Keratinocyte (primary cell): Measurements from ENCODE around the gene MEAK7. TPM values are rescaled to one million over a fixed set of nuclear protein-coding genes. Genes with fewer than 3 reads are reported as not detected.

Experiments used
- DNase-seq: peaks from one replicate; pipeline ENCODE4 v3.0.0-alpha.2; 2011; ENCODE audit warnings: low read depth, missing footprints, low spot score
- FAIRE-seq: peaks from 2 replicates; lab custom pipeline; 2011; peaks lifted over from hg19 to GRCh38; lab: Jason Lieb, UNC
- H2AFZ ChIP-seq: 2 replicates; pipeline ENCODE4 v1.6.0; 2012; ENCODE audit warnings: low read length, control low read depth, inconsistent platforms; ENCODE audit not compliant: control insufficient read depth
- H3K27ac ChIP-seq: 2 replicates; pipeline ENCODE4 v1.5.1; 2011; ENCODE audit warnings: low read length; ENCODE audit not compliant: control insufficient read depth, insufficient read depth
- H3K27me3 ChIP-seq: 3 replicates; pipeline ENCODE4 v1.6.0; 2011; ENCODE audit warnings: low read length; ENCODE audit not compliant: control insufficient read depth, insufficient read depth; ENCODE audit errors: extremely low read depth
- H3K36me3 ChIP-seq, 2 experiments: 2 replicates in 1 of 2; 3 replicates in 1 of 2; pipeline ENCODE4 v1.5.1; 2011; ENCODE audit warnings: low read length in 2 of 2, mild to moderate bottlenecking in 1 of 2; ENCODE audit not compliant: control insufficient read depth in 2 of 2, insufficient read depth in 2 of 2; ENCODE audit errors: extremely low read depth in 1 of 2
- H3K4me1 ChIP-seq: 3 replicates; pipeline ENCODE4 v1.5.1; 2011; ENCODE audit warnings: low read length; ENCODE audit not compliant: control insufficient read depth, insufficient read depth; ENCODE audit errors: extremely low read depth
- H3K4me2 ChIP-seq: 3 replicates; pipeline ENCODE4 v1.6.0; 2011; ENCODE audit warnings: low read depth, low read length; ENCODE audit not compliant: control insufficient read depth, insufficient read depth; ENCODE audit errors: extremely low read depth
- H3K4me3 ChIP-seq, 3 experiments: fragments of 200-600 bp in 1 of 3; sonication (generic) in 1 of 3; 2 replicates in 2 of 3; 3 replicates in 1 of 3; pipeline ENCODE4 v1.5.1; 2011 to 2016; ENCODE audit warnings: low read length in 3 of 3, mild to moderate bottlenecking in 3 of 3, control low read depth in 2 of 3, inconsistent platforms in 1 of 3, low read depth in 1 of 3, mixed read lengths in 1 of 3, mixed run types in 1 of 3, moderate library complexity in 1 of 3; ENCODE audit not compliant: control insufficient read depth in 2 of 3, insufficient read depth in 2 of 3; ENCODE audit errors: extremely low read depth in 1 of 3
- H3K79me2 ChIP-seq: 2 replicates; pipeline ENCODE4 v1.6.0; 2012; ENCODE audit warnings: low read length; ENCODE audit not compliant: control insufficient read depth, insufficient read depth
- H3K9ac ChIP-seq: 3 replicates; pipeline ENCODE4 v1.6.0; 2011; ENCODE audit warnings: low read length; ENCODE audit not compliant: control insufficient read depth, insufficient read depth; ENCODE audit errors: extremely low read depth
- H3K9me1 ChIP-seq: 3 replicates; pipeline ENCODE4 v1.6.0; 2011; ENCODE audit warnings: low read length; ENCODE audit not compliant: control insufficient read depth, insufficient read depth; ENCODE audit errors: extremely low read depth
- H3K9me3 ChIP-seq: 2 replicates; pipeline ENCODE4 v1.5.1; 2012; ENCODE audit warnings: low read depth, low read length; ENCODE audit not compliant: control insufficient read depth
- H4K20me1 ChIP-seq: 3 replicates; pipeline ENCODE4 v1.6.0; 2011; ENCODE audit warnings: low read length; ENCODE audit not compliant: control insufficient read depth, insufficient read depth; ENCODE audit errors: extremely low read depth
- EZH2 ChIP-seq: IDR thresholded peaks from one replicate; pipeline ENCODE4 v1.6.1; 2012; ENCODE audit warnings: inconsistent platforms, mild to moderate bottlenecking, low read length, moderate library complexity
- dilution Hi-C: fragments of 300-500 bp; cut with MboI; formaldehyde crosslinking; loops from one replicate; pipeline ENCODE4 v1.7.0; 2020; ENCODE audit warnings: low sequenced_read_pairs; ENCODE audit not compliant: extremely low pct_ligation_motif_present
- polyA plus RNA-seq, 5 experiments: library from polyadenylated mRNA; depleted of rRNA in 3 of 5; stranded (reverse) in 3 of 5; stranded (forward) in 1 of 5; unstranded in 1 of 5; fragments of >200 nt; gene quantifications; 1 replicate in 1 of 5; 2 replicates in 3 of 5; 3 replicates in 1 of 5; pipeline versions ENCODE4 v1.2.1 to v1.2.3, GENCODE V29; 2011 to 2012; ENCODE audit warnings: missing spikeins in 2 of 5, low read depth in 1 of 5, low replicate concordance in 1 of 5
- TF ChIP-seq, protein P1 (sequence below), 3 experiments: IDR thresholded peaks in 1 of 3; conservative IDR thresholded peaks in 1 of 3; optimal IDR thresholded peaks in 1 of 3; 2 replicates in 2 of 3; 3 replicates in 1 of 3; pipeline versions ENCODE3 to v1.5.1; 2011; ENCODE audit warnings: low read length in 3 of 3, mild to moderate bottlenecking in 3 of 3, moderate library complexity in 2 of 3, control low read depth in 1 of 3, inconsistent platforms in 1 of 3; ENCODE audit not compliant: insufficient read depth in 2 of 3; ENCODE audit errors: extremely low read depth in 1 of 3

The MEAK7 gene
- polyA plus RNA-seq, 1 donor (not counting 4 experiments of a cell fraction or from before 2014, with no cell fraction given) = 81.0 TPM

DNA sequence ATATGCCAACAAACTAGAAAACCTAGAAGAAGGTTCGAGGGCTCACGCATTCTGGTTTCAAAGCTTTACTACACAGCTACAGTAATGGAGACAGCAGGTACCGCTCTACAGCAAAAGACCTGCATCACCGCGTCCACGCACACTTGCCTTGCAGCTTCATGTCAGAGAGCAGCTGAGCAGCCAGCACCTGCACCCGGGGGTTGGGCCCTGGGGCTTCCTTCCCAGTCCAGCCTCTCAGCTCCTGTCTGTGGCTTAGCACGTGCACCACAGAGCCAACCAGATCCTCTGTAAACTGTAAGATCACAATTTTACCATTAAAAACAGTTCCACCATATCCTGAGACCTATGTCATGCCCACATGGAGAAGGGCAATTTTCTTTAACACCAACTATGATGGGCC is 15.3 kb downstream of the MEAK7 start:
- no peak overlapping the region for H3K4me2 ChIP-seq
- H4K20me1 ChIP-seq = peaks cover 3% of the 10 kb centered on the region
- no peak for DNase-seq
- no peaks in the 10 kb centered on the region for H3K9me1 ChIP-seq
- H3K79me2 ChIP-seq = peaks cover 15% of the 10 kb centered on the region
- H3K36me3 ChIP-seq = peaks cover 18 to 39% of the 10 kb centered on the region in 2 experiments
- TF ChIP-seq, protein P1, sequence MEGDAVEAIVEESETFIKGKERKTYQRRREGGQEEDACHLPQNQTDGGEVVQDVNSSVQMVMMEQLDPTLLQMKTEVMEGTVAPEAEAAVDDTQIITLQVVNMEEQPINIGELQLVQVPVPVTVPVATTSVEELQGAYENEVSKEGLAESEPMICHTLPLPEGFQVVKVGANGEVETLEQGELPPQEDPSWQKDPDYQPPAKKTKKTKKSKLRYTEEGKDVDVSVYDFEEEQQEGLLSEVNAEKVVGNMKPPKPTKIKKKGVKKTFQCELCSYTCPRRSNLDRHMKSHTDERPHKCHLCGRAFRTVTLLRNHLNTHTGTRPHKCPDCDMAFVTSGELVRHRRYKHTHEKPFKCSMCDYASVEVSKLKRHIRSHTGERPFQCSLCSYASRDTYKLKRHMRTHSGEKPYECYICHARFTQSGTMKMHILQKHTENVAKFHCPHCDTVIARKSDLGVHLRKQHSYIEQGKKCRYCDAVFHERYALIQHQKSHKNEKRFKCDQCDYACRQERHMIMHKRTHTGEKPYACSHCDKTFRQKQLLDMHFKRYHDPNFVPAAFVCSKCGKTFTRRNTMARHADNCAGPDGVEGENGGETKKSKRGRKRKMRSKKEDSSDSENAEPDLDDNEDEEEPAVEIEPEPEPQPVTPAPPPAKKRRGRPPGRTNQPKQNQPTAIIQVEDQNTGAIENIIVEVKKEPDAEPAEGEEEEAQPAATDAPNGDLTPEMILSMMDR (optimal IDR thresholded peaks at IDR 0.05 in 1 of 3, IDR thresholded peaks at IDR 0.05 in 1 of 3, conservative IDR thresholded peaks at IDR 0.05 in 1 of 3; ENCODE audit: extremely low read depth in 1 of 3, insufficient read depth in 2 of 3, low read length in 3 of 3) = no peak
- no peak for TF ChIP-seq EZH2
- H3K4me3 ChIP-seq = no peak overlapping the region
- H3K4me1 ChIP-seq = no peaks in the 10 kb centered on the region
- no peak overlapping the region for H2AFZ ChIP-seq
- dilution Hi-C loops = no loop called here
- H3K27me3 ChIP-seq = no peaks in the 10 kb centered on the region
- H3K27ac ChIP-seq = no peak overlapping the region
- H3K9ac ChIP-seq = no peak overlapping the region
- no peak for FAIRE-seq
- H3K9me3 ChIP-seq = no peaks in the 10 kb centered on the region

DNA sequence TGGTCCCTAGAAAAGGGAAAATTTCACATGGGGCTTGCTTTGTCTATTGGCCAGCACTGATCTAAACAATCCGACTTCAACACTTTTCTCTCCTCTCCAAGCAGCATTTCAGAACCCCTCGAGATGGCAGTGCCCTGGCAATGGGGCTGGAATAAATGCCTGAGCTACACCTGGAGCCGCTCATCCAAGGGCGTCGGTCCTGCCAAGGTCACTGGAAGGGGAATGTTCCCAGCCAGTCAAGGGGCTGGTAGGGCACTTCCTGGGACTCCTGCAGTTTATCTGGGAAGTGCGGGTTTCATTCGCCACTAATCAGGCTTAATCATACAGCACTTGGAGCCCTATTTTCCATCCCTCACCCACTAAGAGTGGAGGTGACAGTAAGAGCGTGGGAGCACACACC is 17.1 kb downstream of the MEAK7 start:
- dilution Hi-C loops = no loop called here
- Histone ChIP-seq H4K20me1 (peaks cover 8% of the 10 kb centered on the region), H3K27ac (no peak overlapping the region), H3K9me3 (no peaks in the 10 kb centered on the region), H3K9ac (no peak overlapping the region), H3K4me3 (no peak overlapping the region), H3K27me3 (no peaks in the 10 kb centered on the region), H3K9me1 (no peaks in the 10 kb centered on the region), H3K4me1 (no peaks in the 10 kb centered on the region), H3K79me2 (peaks cover 18% of the 10 kb centered on the region), H2AFZ (no peak overlapping the region), H3K4me2 (no peak overlapping the region), H3K36me3 (peaks cover 34 to 55% of the 10 kb centered on the region in 2 experiments)
- TF ChIP-seq, protein P1 (optimal IDR thresholded peaks at IDR 0.05 in 1 of 3, IDR thresholded peaks at IDR 0.05 in 1 of 3, conservative IDR thresholded peaks at IDR 0.05 in 1 of 3; ENCODE audit: extremely low read depth in 1 of 3, insufficient read depth in 2 of 3, low read length in 3 of 3) = no peak
- no peak for TF ChIP-seq EZH2
- no peak for DNase-seq
- no peak for FAIRE-seq
